ENCODE data around the gene CACNA2D1.

- TF ChIP-seq CTCF (conservative IDR thresholded peaks at IDR 0.05; ENCODE audit: low read depth, low read length): no peak
- TF ChIP-seq EZH2 (IDR thresholded peaks at IDR 0.05; ENCODE audit: low read length, unreplicated experiment): no peak
- no peak for TF ChIP-seq EZH2phosphoT487 (IDR thresholded peaks at IDR 0.05; ENCODE audit: borderline replicate concordance, low read length)
Observed at GRCh38 chr7:82067628-82068264, 375.8 kb downstream of the CACNA2D1 start.

Data from PC-3 (cell line).